Esophagus squamous epithelium (tissue), 5 donors: ENCODE measurements around the gene PCDHA3. TPM values are rescaled to one million over a fixed set of nuclear protein-coding genes. Genes with fewer than 3 reads are reported as not detected.
"Not testable (repeated sequence)": the region's sequence is repeated elsewhere in the genome, so short reads cannot be mapped to it uniquely, and the experiment has no call there.

Experiments
- DNase-seq: peaks from one replicate; lab custom pipeline; 2025; lab: John Stamatoyannopoulos, UW
- H3K27ac ChIP-seq, 4 donors: fragments of 200-600 bp; sonication (generic); one replicate each; pipeline ENCODE4 v1.5.1; 2016 to 2019; ENCODE audit warnings: mild to moderate bottlenecking in 1 of 4
- H3K27me3 ChIP-seq, 4 donors: fragments of 200-600 bp; sonication (generic); 1 replicate in 3 of 4; 2 replicates in 1 of 4; pipeline versions ENCODE4 v1.5.1 to v1.6.0; 2017 to 2021; ENCODE audit warnings: antibody characterized with exemption in 1 of 4
- H3K36me3 ChIP-seq, 3 donors: fragments of 200-600 bp; sonication (generic); one replicate each; pipeline ENCODE4 v1.5.1; 2016 to 2019
- H3K4me1 ChIP-seq, 3 donors: fragments of 200-600 bp; sonication (generic); one replicate each; pipeline ENCODE4 v1.5.1; 2017 to 2019
- H3K4me3 ChIP-seq, 4 donors: fragments of 200-600 bp; sonication (generic); 1 replicate in 3 of 4; 2 replicates in 1 of 4; pipeline ENCODE4 v1.5.1; 2016 to 2019; ENCODE audit warnings: mild to moderate bottlenecking in 2 of 4, moderate library complexity in 1 of 4
- H3K9me3 ChIP-seq, 3 donors: fragments of 200-600 bp; sonication (generic); one replicate each; pipeline ENCODE4 v1.5.1; 2016 to 2019
- POLR2A ChIP-seq, 4 donors: fragments of 450-650 bp; IDR thresholded peaks; one replicate each; pipeline ENCODE4 v1.6.1; 2017; ENCODE audit warnings: antibody characterized with exemption in 4 of 4, mild to moderate bottlenecking in 4 of 4, moderate library complexity in 3 of 4
- WGBS, 2 donors: methylation state at CpG; one replicate each; pipeline ENCODE4 v1.1.5; 2018; 5-methylcytosine and 5-hydroxymethylcytosine counted together
- intact Hi-C: fragments of 100-400 bp; cut with DNase I; formaldehyde crosslinking; loops from one replicate; pipeline ENCODE4 v1.15.0; 2022
- total RNA-seq, 4 donors: library from RNA; depleted of rRNA; stranded (reverse); fragments of >200 nt; gene quantifications; one replicate each; pipeline ENCODE4 v1.1.0, GENCODE V29; 2016
- TF ChIP-seq, protein P1 (sequence below), 6 experiments: fragments of 450-650 bp in 4 of 6; fragments of 200-600 bp in 2 of 6; sonication (generic) in 2 of 6; IDR thresholded peaks; one replicate each; pipeline ENCODE4 v1.5.1; 2016 to 2019; ENCODE audit warnings: antibody characterized with exemption in 6 of 6, mild to moderate bottlenecking in 4 of 6, moderate library complexity in 4 of 6
- donor health status: DM: yes; HTN: yes; CAD: no.

PCDHA3 gene
- total RNA-seq, 4 donors from 2014 or later: 0.09 to 0.19 (median 0.18) TPM; not detected in 1

DNA sequence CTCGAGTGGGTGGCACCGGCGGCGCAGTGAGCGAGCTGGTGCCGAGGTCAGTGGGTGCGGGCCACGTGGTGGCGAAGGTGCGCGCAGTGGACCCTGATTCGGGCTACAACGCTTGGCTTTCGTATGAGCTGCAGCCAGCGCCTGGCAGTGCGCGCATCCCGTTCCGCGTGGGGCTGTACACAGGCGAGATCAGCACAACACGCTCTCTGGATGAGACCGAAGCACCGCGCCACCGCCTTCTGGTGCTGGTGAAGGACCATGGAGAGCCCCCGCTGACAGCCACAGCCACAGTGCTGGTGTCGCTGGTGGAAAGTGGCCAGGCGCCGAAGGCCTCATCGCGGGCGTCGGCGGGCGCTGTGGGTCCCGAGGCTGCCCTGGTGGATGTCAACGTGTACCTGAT lies 22.6 kb downstream of the PCDHA3 start:
- no peak for TF ChIP-seq POLR2A (IDR thresholded peaks at IDR 0.05)
- TF ChIP-seq, protein P1, sequence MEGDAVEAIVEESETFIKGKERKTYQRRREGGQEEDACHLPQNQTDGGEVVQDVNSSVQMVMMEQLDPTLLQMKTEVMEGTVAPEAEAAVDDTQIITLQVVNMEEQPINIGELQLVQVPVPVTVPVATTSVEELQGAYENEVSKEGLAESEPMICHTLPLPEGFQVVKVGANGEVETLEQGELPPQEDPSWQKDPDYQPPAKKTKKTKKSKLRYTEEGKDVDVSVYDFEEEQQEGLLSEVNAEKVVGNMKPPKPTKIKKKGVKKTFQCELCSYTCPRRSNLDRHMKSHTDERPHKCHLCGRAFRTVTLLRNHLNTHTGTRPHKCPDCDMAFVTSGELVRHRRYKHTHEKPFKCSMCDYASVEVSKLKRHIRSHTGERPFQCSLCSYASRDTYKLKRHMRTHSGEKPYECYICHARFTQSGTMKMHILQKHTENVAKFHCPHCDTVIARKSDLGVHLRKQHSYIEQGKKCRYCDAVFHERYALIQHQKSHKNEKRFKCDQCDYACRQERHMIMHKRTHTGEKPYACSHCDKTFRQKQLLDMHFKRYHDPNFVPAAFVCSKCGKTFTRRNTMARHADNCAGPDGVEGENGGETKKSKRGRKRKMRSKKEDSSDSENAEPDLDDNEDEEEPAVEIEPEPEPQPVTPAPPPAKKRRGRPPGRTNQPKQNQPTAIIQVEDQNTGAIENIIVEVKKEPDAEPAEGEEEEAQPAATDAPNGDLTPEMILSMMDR (IDR thresholded peaks at IDR 0.05): no peak
- Histone ChIP-seq H3K4me3 (no peak overlapping the region), H3K27ac (no peak overlapping the region), H3K4me1 (no peaks in the 10 kb centered on the region), H3K27me3 (peaks cover 0 to 45% (median 0%) of the 10 kb centered on the region in 4 donors), H3K9me3 (peaks cover 0 to 40% (median 32%) of the 10 kb centered on the region in 3 donors), H3K36me3 (no peaks in the 10 kb centered on the region)
- intact Hi-C loops: no loop called here
- WGBS, 2 donors: 80 to 93% methylated on average over 1 to 11 of the region's 38 CpGs
- DNase-seq: no peak

DNA sequence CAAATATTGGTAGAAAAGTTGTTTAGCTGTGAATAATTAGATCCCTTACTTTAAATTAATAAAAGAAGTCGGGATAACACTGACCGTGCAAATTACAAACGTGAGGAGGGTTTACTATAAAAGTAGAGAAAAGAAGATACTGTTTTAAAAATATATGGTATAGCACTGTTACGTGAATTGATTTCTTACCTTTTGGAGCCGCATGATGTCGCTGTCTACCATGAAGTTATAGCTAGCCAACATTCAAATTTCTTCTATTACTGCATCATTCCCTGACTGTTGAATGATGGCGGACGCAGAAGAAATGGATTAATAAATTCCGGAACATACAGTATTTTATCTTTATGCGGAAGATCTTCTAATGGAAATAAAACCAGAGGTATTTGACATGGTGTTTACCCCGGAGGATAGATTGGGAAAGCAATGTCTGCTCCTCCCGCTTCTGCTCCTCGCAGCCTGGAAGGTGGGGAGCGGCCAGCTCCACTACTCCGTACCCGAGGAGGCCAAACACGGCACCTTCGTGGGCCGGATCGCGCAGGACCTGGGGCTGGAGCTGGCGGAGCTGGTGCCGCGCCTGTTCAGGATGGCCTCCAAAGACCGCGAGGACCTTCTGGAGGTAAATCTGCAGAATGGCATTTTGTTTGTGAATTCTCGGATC lies 27.0 kb downstream of the PCDHA3 start, which contains the start of gene PCDHA6:
PCDHA6 (plus strand) TSS at position 257 of the 658 bp plus-strand sequence; CDS start at position 389, 132 bp downstream.
- Histone ChIP-seq H3K9me3 (peaks cover 0 to 41% (median 30%) of the 10 kb centered on the region in 3 donors), H3K36me3 (no peaks in the 10 kb centered on the region), H3K27ac (no peak within 1 kb of the TSS), H3K4me3 (peak within 1 kb of the TSS in 1 of 4 donors; percentile 13), H3K4me1 (no peaks in the 10 kb centered on the region), H3K27me3 (peaks cover 0 to 49% (median 0%) of the 10 kb centered on the region in 4 donors)
- WGBS, 2 donors: 29 to 33% methylated on average over 20 to 23 of the region's 27 CpGs
- no peak for DNase-seq
- TF ChIP-seq, protein P1 (IDR thresholded peaks at IDR 0.05): no peak
- TF ChIP-seq POLR2A (IDR thresholded peaks at IDR 0.05): no peak
- intact Hi-C loops: no loop called here

DNA sequence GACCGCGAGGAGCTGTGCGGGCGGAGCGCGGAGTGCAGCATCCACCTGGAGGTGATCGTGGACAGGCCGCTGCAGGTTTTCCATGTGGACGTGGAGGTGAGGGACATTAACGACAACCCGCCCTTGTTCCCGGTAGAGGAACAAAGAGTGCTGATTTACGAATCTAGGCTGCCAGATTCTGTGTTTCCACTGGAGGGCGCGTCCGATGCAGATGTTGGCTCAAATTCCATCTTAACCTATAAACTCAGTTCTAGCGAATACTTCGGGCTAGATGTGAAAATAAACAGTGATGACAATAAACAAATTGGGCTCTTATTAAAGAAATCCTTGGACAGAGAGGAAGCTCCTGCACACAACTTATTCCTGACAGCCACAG lies 27.5 kb downstream of the PCDHA3 start:
- Histone ChIP-seq H3K4me1 (no peaks in the 10 kb centered on the region), H3K4me3 (no peak overlapping the region), H3K27ac (no peak overlapping the region), H3K9me3 (peaks cover 0 to 36% (median 25%) of the 10 kb centered on the region in 3 donors), H3K36me3 (no peaks in the 10 kb centered on the region), H3K27me3 (peaks cover 0 to 45% (median 0%) of the 10 kb centered on the region in 4 donors)
- whole genome bisulfite sequencing, 2 donors: 26 to 41% methylated on average over 10 to 18 of the region's 18 CpGs
- TF ChIP-seq, protein P1 (IDR thresholded peaks at IDR 0.05): no peak
- TF ChIP-seq POLR2A (IDR thresholded peaks at IDR 0.05): no peak
- intact Hi-C loops: no loop called here
- DNase-seq: no peak

DNA sequence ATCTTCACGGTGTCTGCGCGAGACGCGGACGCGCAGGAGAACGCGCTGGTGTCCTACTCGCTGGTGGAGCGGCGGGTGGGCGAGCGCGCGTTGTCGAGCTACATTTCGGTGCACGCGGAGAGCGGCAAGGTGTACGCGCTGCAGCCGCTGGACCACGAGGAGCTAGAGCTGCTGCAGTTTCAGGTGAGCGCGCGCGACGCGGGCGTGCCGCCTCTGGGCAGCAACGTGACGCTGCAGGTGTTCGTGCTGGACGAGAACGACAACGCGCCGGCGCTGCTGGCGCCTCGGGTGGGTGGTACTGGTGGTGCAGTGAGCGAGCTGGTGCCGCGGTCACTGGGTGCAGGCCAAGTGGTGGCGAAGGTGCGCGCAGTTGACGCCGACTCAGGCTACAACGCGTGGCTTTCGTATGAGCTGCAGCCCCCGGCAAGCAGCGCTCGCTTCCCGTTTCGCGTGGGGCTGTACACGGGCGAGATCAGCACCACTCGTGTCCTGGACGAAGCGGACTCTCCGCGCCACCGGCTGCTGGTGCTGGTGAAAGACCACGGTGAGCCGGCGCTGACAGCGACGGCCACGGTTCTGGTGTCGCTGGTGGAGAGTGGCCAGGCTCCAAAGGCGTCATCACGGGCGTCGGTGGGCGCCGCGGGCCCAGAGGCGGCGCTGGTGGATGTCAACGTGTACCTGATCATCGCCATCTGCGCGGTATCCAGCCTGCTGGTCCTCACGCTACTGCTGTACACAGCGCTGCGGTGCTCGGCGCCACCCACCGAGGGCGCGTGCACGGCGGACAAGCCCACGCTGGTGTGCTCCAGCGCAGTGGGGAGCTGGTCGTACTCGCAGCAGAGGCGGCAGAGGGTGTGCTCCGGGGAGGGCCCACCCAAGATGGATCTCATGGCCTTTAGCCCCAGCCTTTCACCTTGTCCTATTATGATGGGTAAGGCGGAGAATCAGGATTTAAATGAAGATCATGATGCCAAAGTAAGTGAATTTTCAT lies 28.9 kb downstream of the PCDHA3 start:
- intact Hi-C loops, H3K27ac ChIP-seq, H3K4me1 ChIP-seq, H3K36me3 ChIP-seq, DNase-seq, H3K4me3 ChIP-seq: not testable (repeated sequence)
- WGBS, 2 donors: 60 to 63% methylated on average over 12 of the region's 106 CpGs
- H3K9me3 ChIP-seq: peaks cover 0 to 36% (median 24%) of the 10 kb centered on the region in 3 donors
- H3K27me3 ChIP-seq: peaks cover 0 to 43% (median 0%) of the 10 kb centered on the region in 4 donors

DNA sequence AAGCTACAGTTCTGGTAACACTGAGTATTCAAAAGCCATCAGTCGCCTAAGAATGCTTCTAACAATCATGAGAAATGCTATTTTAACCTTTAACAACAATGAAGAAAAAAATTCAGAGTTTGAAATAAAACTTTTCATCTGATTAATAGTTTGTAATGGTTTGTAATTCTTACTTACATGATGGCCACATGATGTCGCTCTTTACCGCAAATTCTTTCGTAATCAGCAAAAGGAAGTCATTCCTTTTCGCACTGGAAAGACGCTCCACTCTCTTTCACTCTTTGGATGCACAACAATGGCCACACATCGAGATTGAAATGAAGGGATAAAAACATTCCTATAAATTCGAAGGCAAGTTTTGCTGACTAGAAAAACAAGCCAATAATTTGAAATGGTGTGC lies 33.1 kb downstream of the PCDHA3 start, which contains the start of gene PCDHA7:
PCDHA7 (plus strand) TSS at position 277 of the 400 bp plus-strand sequence; CDS start at position 392, 115 bp downstream.
- no peak for DNase-seq
- TF ChIP-seq POLR2A (IDR thresholded peaks at IDR 0.05): no peak
- TF ChIP-seq, protein P1 (IDR thresholded peaks at IDR 0.05): no peak
- intact Hi-C loops: no loop called here
- Histone ChIP-seq H3K9me3 (peaks cover 0 to 46% (median 29%) of the 10 kb centered on the region in 3 donors), H3K36me3 (no peaks in the 10 kb centered on the region), H3K4me1 (no peaks in the 10 kb centered on the region), H3K4me3 (peak within 1 kb of the TSS in 1 of 4 donors; percentile 28), H3K27me3 (peaks cover 0 to 36% (median 0%) of the 10 kb centered on the region in 4 donors), H3K27ac (no peak within 1 kb of the TSS)
- WGBS, 2 donors: 20 to 25% methylated on average over 8 of the region's 8 CpGs

DNA sequence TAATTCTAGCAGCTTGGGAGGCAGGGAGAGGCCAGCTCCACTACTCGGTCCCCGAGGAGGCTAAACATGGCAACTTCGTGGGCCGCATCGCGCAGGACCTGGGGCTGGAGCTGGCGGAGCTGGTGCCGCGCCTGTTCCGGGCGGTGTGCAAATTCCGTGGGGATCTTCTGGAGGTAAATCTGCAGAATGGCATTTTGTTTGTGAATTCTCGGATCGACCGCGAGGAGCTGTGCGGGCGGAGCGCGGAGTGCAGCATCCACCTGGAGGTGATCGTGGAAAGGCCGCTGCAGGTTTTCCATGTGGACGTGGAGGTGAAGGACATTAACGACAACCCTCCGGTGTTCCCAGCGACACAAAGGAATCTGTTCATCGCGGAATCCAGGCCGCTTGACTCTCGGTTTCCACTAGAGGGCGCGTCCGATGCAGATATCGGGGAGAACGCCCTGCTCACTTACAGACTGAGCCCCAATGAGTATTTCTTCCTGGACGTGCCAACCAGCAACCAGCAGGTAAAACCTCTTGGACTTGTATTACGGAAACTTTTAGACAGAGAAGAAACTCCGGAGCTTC lies 33.7 kb downstream of the PCDHA3 start:
- intact Hi-C loops, H3K36me3 ChIP-seq, DNase-seq, H3K4me1 ChIP-seq, H3K27ac ChIP-seq: not testable (repeated sequence)
- Histone ChIP-seq H3K9me3 (peaks cover 0 to 40% (median 26%) of the 10 kb centered on the region in 3 donors), H3K27me3 (peaks cover 0 to 38% (median 0%) of the 10 kb centered on the region in 4 donors), H3K4me3 (peak overlapping the region in 1 of 4 donors; percentile 28)
- WGBS, 2 donors: 21 to 39% methylated on average over 13 to 17 of the region's 38 CpGs
